H9 (cell line): Measurements from ENCODE around the gene XXYLT1. TPM values are rescaled to one million over a fixed set of nuclear protein-coding genes. Genes with fewer than 3 reads are reported as not detected.

Source experiments
- DNase-seq: peaks from one replicate; pipeline ENCODE4 v3.0.0-alpha.2; 2017
- H2AFZ ChIP-seq: one replicate; pipeline ENCODE4 v1.6.1; 2013; ENCODE audit warnings: mild to moderate bottlenecking, low read length, control low read depth, moderate library complexity
- H2AK5ac ChIP-seq: 2 replicates; pipeline ENCODE4 v1.6.1; 2013; ENCODE audit warnings: low read length, control low read depth, mixed read lengths; ENCODE audit not compliant: insufficient read length
- H2BK120ac ChIP-seq: one replicate; pipeline ENCODE4 v1.6.1; 2013; ENCODE audit warnings: low read depth, mild to moderate bottlenecking, low read length, control low read depth, inconsistent platforms; ENCODE audit not compliant: poor library complexity, severe bottlenecking
- H2BK12ac ChIP-seq: 2 replicates; pipeline ENCODE4 v1.6.1; 2013; ENCODE audit warnings: low read length, control low read depth, mixed read lengths, low read depth; ENCODE audit not compliant: insufficient read length
- H2BK15ac ChIP-seq: 2 replicates; pipeline ENCODE4 v1.6.1; 2013; ENCODE audit warnings: low read depth, low read length, control low read depth
- H2BK20ac ChIP-seq: one replicate; pipeline ENCODE4 v1.6.1; 2013; ENCODE audit warnings: low read depth, mild to moderate bottlenecking, low read length, control low read depth, inconsistent platforms; ENCODE audit not compliant: poor library complexity, severe bottlenecking
- H2BK5ac ChIP-seq: 2 replicates; pipeline ENCODE4 v1.6.1; 2013; ENCODE audit warnings: low read length, control low read depth, mixed read lengths; ENCODE audit not compliant: insufficient read length
- H3K14ac ChIP-seq: 2 replicates; pipeline ENCODE4 v1.6.1; 2013; ENCODE audit warnings: low read length, control low read depth; ENCODE audit not compliant: insufficient read depth
- H3K18ac ChIP-seq: 2 replicates; pipeline ENCODE4 v1.6.1; 2013; ENCODE audit warnings: low read depth, mild to moderate bottlenecking, mixed read lengths, low read length, control low read depth; ENCODE audit not compliant: insufficient read length
- H3K23ac ChIP-seq: 2 replicates; pipeline ENCODE4 v1.6.1; 2013; ENCODE audit warnings: low read length, control low read depth, mixed read lengths, low read depth; ENCODE audit not compliant: insufficient read length
- H3K23me2 ChIP-seq: 2 replicates; pipeline ENCODE4 v1.6.1; 2013; ENCODE audit warnings: low read depth, mild to moderate bottlenecking, mixed read lengths, low read length, control low read depth; ENCODE audit not compliant: insufficient read length, poor library complexity, severe bottlenecking
- H3K27ac ChIP-seq: 2 replicates; pipeline ENCODE4 v1.5.1; 2013; ENCODE audit warnings: low read length, control low read depth, mixed read lengths, low read depth; ENCODE audit not compliant: insufficient read length
- H3K27me3 ChIP-seq: 2 replicates; pipeline ENCODE4 v1.6.1; 2013; ENCODE audit warnings: low read length, control low read depth, inconsistent platforms; ENCODE audit not compliant: insufficient read depth
- H3K4ac ChIP-seq: 2 replicates; pipeline ENCODE4 v1.6.1; 2013; ENCODE audit warnings: low read depth, mild to moderate bottlenecking, control low read depth, inconsistent platforms, low read length, moderate library complexity
- H3K4me1 ChIP-seq: 2 replicates; pipeline ENCODE4 v1.6.1; 2013; ENCODE audit warnings: low read length, control low read depth, inconsistent platforms; ENCODE audit not compliant: insufficient read depth
- H3K4me2 ChIP-seq: 2 replicates; pipeline ENCODE4 v1.6.1; 2013; ENCODE audit warnings: low read length, control low read depth, mixed read lengths; ENCODE audit not compliant: insufficient read length, insufficient read depth
- H3K56ac ChIP-seq: 2 replicates; pipeline ENCODE4 v1.6.1; 2013; ENCODE audit warnings: low read depth, mild to moderate bottlenecking, mixed read lengths, low read length, control low read depth; ENCODE audit not compliant: insufficient read length
- H3K79me1 ChIP-seq: 2 replicates; pipeline ENCODE4 v1.6.1; 2013; ENCODE audit warnings: low read depth, mild to moderate bottlenecking, moderate library complexity, low read length, control low read depth, inconsistent platforms; ENCODE audit not compliant: insufficient read depth, poor library complexity, severe bottlenecking
- H3K79me2 ChIP-seq: 2 replicates; pipeline ENCODE4 v1.6.1; 2013; ENCODE audit warnings: low read length, control low read depth, inconsistent platforms; ENCODE audit not compliant: insufficient read depth
- H3K9ac ChIP-seq: 2 replicates; pipeline ENCODE4 v1.6.1; 2013; ENCODE audit warnings: low read length, control low read depth, mixed read lengths; ENCODE audit not compliant: insufficient read length; ENCODE audit errors: extremely low read depth
- H3K9me3 ChIP-seq: one replicate; pipeline ENCODE4 v1.6.1; 2013; ENCODE audit warnings: low read depth, low read length, inconsistent platforms; ENCODE audit not compliant: control insufficient read depth
- H3T11ph ChIP-seq: one replicate; pipeline ENCODE4 v1.6.1; 2013; ENCODE audit warnings: mild to moderate bottlenecking, low read length, control low read depth, inconsistent platforms
- H4K20me1 ChIP-seq: one replicate; pipeline ENCODE4 v1.6.1; 2013; ENCODE audit not compliant: control insufficient read depth, insufficient read length, insufficient read depth
- H4K5ac ChIP-seq: 2 replicates; pipeline ENCODE4 v1.6.1; 2013; ENCODE audit warnings: low read depth, mild to moderate bottlenecking, mixed read lengths, low read length, control low read depth; ENCODE audit not compliant: insufficient read length
- H4K8ac ChIP-seq: replicated peaks from 2 replicates; pipeline ENCODE4 v1.6.1; 2013; ENCODE audit warnings: low read length, control low read depth, mixed read lengths, low read depth; ENCODE audit not compliant: insufficient read length
- H4K91ac ChIP-seq: 2 replicates; pipeline ENCODE4 v1.6.1; 2013; ENCODE audit warnings: low read depth, mild to moderate bottlenecking, moderate library complexity, mixed read lengths, low read length, control low read depth; ENCODE audit not compliant: insufficient read length
- H3K27ac Mint-ChIP-seq, 3 experiments: 2 replicates in 2 of 3; 3 replicates in 1 of 3; pipeline ENCODE4 v1.8.0; 2020 to 2021; ENCODE audit warnings: mixed read lengths in 3 of 3, mild to moderate bottlenecking in 1 of 3, moderate library complexity in 1 of 3
- H3K27me3 Mint-ChIP-seq: 2 replicates; pipeline ENCODE4 v1.8.0; 2021; ENCODE audit warnings: low read depth, mild to moderate bottlenecking, moderate library complexity, mixed read lengths
- H3K36me3 Mint-ChIP-seq, 3 experiments: 2 replicates in 2 of 3; 3 replicates in 1 of 3; pipeline ENCODE4 v1.8.0; 2020 to 2021; ENCODE audit warnings: low read depth in 3 of 3, mixed read lengths in 3 of 3; ENCODE audit not compliant: insufficient read depth in 1 of 3
- H3K4me1 Mint-ChIP-seq, 2 experiments: 2 replicates each; pipeline ENCODE4 v1.8.0; 2020; ENCODE audit warnings: mixed read lengths in 2 of 2
- H3K4me3 Mint-ChIP-seq, 2 experiments: 2 replicates in 1 of 2; 3 replicates in 1 of 2; pipeline ENCODE4 v1.8.0; 2020 to 2021; ENCODE audit warnings: mild to moderate bottlenecking in 2 of 2, mixed read lengths in 2 of 2, moderate library complexity in 1 of 2
- H3K9me3 Mint-ChIP-seq, 2 experiments: 2 replicates in 1 of 2; 3 replicates in 1 of 2; pipeline ENCODE4 v1.8.0; 2020; ENCODE audit warnings: mild to moderate bottlenecking in 2 of 2, mixed read lengths in 2 of 2, moderate library complexity in 1 of 2
- CTCF ChIP-seq: fragments of 200-600 bp; sonication (generic); conservative IDR thresholded peaks from 3 replicates; pipeline ENCODE4 v1.8.0; 2021; ENCODE audit warnings: antibody characterized with exemption, mild to moderate bottlenecking
- WGBS: extraction: QIAGEN DNeasy Blood & Tissue Kit; methylation state at CpG from one replicate; pipeline ENCODE4 v1.1.7; 2013; ENCODE audit warnings: missing lambda C conversion rate, low lambda C conversion rate, mixed read lengths; ENCODE audit not compliant: insufficient read length; ENCODE audit errors: extremely low coverage; 5-methylcytosine and 5-hydroxymethylcytosine counted together
- total RNA-seq: library from RNA; stranded (reverse); gene quantifications from 2 replicates; pipeline ENCODE4 v1.2.1, GENCODE V29; 2021

Gene XXYLT1
- total RNA-seq, 1 experiment from 2014 or later, result 22.7 TPM

DNA sequence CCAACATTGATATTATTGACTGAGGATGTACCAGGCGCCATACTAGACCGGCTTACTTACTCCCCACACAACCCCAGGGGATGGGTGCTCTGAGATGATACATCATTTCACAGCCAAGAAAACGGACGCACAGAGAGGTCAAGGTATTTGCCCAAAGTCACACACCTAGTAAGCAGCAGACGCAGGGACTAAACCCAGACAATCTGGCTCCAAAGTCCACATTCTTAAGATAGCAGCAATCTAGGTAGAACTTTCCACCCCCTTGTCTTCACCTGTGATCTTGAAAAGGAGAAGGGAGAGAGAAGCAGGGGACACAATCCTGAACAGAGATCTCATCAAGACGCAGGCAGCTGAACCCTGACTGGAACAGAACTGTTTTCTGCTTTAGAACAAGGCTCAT, 200.6 kb downstream of the XXYLT1 start:
- Histone ChIP-seq H2BK15ac (no peak overlapping the region), H4K8ac (no peak overlapping the region), H4K20me1 (no peaks in the 10 kb centered on the region), H3K56ac (no peak overlapping the region), H3K14ac (no peak overlapping the region), H3K27ac (no peak overlapping the region), H3K4me1 (no peaks in the 10 kb centered on the region), H3K23ac (no peak overlapping the region), H3K27me3 (no peaks in the 10 kb centered on the region), H3K9ac (no peak overlapping the region), H3K4ac (no peak overlapping the region), H3K4me2 (no peak overlapping the region), H2BK12ac (no peak overlapping the region), H3K79me2 (peaks cover 2% of the 10 kb centered on the region; the same call in 1 of the 2 replicates), H2AK5ac (no peak overlapping the region), H3K79me1 (no peaks in the 10 kb centered on the region), H4K91ac (no peak overlapping the region), H3K23me2 (no peaks in the 10 kb centered on the region), H2BK20ac (no peak overlapping the region), H2BK120ac (no peak overlapping the region), H4K5ac (no peak overlapping the region), H3T11ph (no peak overlapping the region), H3K9me3 (no peaks in the 10 kb centered on the region), H3K18ac (no peak overlapping the region), H2AFZ (no peak overlapping the region), H2BK5ac (no peak overlapping the region)
- Mint-ChIP-seq H3K36me3 (peaks cover 29 to 39% (median 34%) of the 10 kb centered on the region in 3 experiments), H3K27me3 (no peaks in the 10 kb centered on the region), H3K9me3 (peaks cover 6 to 14% of the 10 kb centered on the region in 2 experiments; a peak in 3 of 5 replicates), H3K4me3 (no peak overlapping the region), H3K4me1 (no peaks in the 10 kb centered on the region; a peak in 1 of 4 replicates), H3K27ac (no peak overlapping the region)
- TF ChIP-seq CTCF, result no peak
- no peak for DNase-seq
- no CpG with 5 or more reads among the region's 6 CpGs for WGBS
